ENCODE results near the gene KCNIP4. TPM values are rescaled to one million over a fixed set of nuclear protein-coding genes. Genes with fewer than 3 reads are reported as not detected.

The KCNIP4 gene
- total RNA-seq, 1 donor from 2014 or later = 30.4 TPM

DNA sequence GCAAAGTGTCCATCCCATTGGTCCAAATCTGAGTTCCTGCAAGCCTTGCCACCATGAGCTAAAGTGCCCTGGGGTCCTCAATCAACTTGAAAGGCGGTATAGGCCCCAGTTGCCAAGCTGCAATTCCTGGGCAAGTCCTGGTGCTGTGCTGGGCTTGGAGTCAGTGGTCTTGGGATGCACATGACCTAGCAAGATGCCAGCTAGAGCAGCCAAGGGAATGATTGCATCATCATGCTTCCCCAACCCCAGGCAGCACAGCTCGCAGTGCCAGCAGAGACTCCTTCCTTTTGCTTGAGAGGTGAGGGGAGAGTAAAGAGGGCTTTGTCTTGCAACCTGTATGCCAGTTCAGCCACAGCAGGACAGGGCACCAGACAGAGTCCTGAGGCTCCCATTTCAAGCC, 50.5 kb downstream of the KCNIP4 start:
- Mint-ChIP-seq H3K27me3 (ENCODE audit: unreplicated experiment) (no peaks in the 10 kb centered on the region), H3K4me1 (ENCODE audit: low read depth, unreplicated experiment) (no peaks in the 10 kb centered on the region), H3K27ac (ENCODE audit: unreplicated experiment) (no peak overlapping the region), H3K4me3 (ENCODE audit: unreplicated experiment) (no peak overlapping the region), H3K36me3 (ENCODE audit: unreplicated experiment) (peaks cover 15% of the 10 kb centered on the region), H3K9me3 (ENCODE audit: unreplicated experiment) (peaks cover 3% of the 10 kb centered on the region)
- TF ChIP-seq, protein P1, sequence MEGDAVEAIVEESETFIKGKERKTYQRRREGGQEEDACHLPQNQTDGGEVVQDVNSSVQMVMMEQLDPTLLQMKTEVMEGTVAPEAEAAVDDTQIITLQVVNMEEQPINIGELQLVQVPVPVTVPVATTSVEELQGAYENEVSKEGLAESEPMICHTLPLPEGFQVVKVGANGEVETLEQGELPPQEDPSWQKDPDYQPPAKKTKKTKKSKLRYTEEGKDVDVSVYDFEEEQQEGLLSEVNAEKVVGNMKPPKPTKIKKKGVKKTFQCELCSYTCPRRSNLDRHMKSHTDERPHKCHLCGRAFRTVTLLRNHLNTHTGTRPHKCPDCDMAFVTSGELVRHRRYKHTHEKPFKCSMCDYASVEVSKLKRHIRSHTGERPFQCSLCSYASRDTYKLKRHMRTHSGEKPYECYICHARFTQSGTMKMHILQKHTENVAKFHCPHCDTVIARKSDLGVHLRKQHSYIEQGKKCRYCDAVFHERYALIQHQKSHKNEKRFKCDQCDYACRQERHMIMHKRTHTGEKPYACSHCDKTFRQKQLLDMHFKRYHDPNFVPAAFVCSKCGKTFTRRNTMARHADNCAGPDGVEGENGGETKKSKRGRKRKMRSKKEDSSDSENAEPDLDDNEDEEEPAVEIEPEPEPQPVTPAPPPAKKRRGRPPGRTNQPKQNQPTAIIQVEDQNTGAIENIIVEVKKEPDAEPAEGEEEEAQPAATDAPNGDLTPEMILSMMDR (IDR thresholded peaks at IDR 0.05; ENCODE audit: partially characterized antibody, unreplicated experiment) = no peak
- no peak for DNase-seq

GRCh38 chr4:21896767-21897166, 51.8 kb downstream of the KCNIP4 start:
- TF ChIP-seq, protein P1 (IDR thresholded peaks at IDR 0.05; ENCODE audit: partially characterized antibody, unreplicated experiment) = no peak
- H3K27ac Mint-ChIP-seq (ENCODE audit: unreplicated experiment) = no peak overlapping the region
- H3K4me1 Mint-ChIP-seq (ENCODE audit: low read depth, unreplicated experiment) = no peaks in the 10 kb centered on the region
- no peaks in the 10 kb centered on the region for H3K27me3 Mint-ChIP-seq (ENCODE audit: unreplicated experiment)
- no peak for DNase-seq
- H3K9me3 Mint-ChIP-seq (ENCODE audit: unreplicated experiment) = peaks cover 4% of the 10 kb centered on the region
- H3K4me3 Mint-ChIP-seq (ENCODE audit: unreplicated experiment) = no peak overlapping the region
- H3K36me3 Mint-ChIP-seq (ENCODE audit: unreplicated experiment) = peaks cover 15% of the 10 kb centered on the region

DNA sequence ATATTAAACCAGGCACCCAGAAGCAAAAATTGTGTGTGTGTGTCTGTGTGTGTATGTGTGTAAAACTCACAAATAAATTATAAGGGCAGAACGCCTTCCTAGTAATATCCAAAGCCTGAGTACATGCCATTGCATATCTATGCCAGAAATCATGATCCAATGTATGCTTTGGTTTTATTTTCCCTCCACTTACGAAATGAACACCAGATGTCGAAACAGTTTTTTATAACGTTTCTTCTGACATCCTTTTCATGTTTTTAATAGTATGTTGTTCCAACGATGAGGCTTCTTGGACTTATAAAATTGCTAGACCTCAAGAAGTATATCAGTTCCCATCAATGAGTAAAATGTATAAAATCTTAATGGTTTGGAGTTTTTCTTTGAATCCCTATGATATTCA, 55.4 kb downstream of the KCNIP4 start:
- no peak for DNase-seq
- Mint-ChIP-seq H3K4me3 (ENCODE audit: unreplicated experiment) (no peak overlapping the region), H3K9me3 (ENCODE audit: unreplicated experiment) (peaks cover 2% of the 10 kb centered on the region), H3K36me3 (ENCODE audit: unreplicated experiment) (peaks cover 9% of the 10 kb centered on the region), H3K4me1 (ENCODE audit: low read depth, unreplicated experiment) (peaks cover 9% of the 10 kb centered on the region), H3K27ac (ENCODE audit: unreplicated experiment) (no peak overlapping the region), H3K27me3 (ENCODE audit: unreplicated experiment) (no peaks in the 10 kb centered on the region)
- TF ChIP-seq, protein P1 (IDR thresholded peaks at IDR 0.05; ENCODE audit: partially characterized antibody, unreplicated experiment) = no peak

DNA sequence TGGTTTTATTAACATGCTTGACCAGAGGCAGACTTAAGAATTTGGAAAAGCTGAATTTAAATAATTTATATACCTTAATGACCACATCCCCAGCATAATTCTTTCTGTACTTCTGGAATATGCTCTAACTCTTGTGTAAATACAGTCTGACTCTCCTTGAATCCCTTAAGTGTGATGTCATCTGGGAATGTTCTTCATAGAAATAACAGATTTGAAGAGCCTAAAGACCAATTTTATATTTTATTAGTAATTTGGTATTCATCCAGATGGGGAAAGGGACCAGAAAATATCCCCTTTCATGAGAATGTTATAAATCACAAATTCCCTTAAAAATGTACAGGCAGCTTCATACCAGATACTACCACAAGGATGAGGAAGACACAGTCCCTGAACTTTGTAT, 58.3 kb downstream of the KCNIP4 start:
- DNase-seq = no peak
- Mint-ChIP-seq H3K9me3 (ENCODE audit: unreplicated experiment) (peaks cover 2% of the 10 kb centered on the region), H3K27me3 (ENCODE audit: unreplicated experiment) (no peaks in the 10 kb centered on the region), H3K4me3 (ENCODE audit: unreplicated experiment) (no peak overlapping the region), H3K4me1 (ENCODE audit: low read depth, unreplicated experiment) (peaks cover 9% of the 10 kb centered on the region), H3K27ac (ENCODE audit: unreplicated experiment) (no peak overlapping the region), H3K36me3 (ENCODE audit: unreplicated experiment) (no peaks in the 10 kb centered on the region)
- TF ChIP-seq, protein P1 (IDR thresholded peaks at IDR 0.05; ENCODE audit: partially characterized antibody, unreplicated experiment) = no peak

- Mint-ChIP-seq H3K36me3 (ENCODE audit: unreplicated experiment) (peaks cover 4% of the 10 kb centered on the region), H3K4me1 (ENCODE audit: low read depth, unreplicated experiment) (peaks cover 9% of the 10 kb centered on the region)
- TF ChIP-seq, protein P1 (IDR thresholded peaks at IDR 0.05; ENCODE audit: partially characterized antibody, unreplicated experiment) = no peak
Observed at GRCh38 chr4:21888195-21888976, 60.2 kb downstream of the KCNIP4 start.

More at GRCh38 chr4:21888195-21888976, 60.2 kb downstream of the KCNIP4 start:
- peaks cover 2% of the 10 kb centered on the region for H3K27me3 Mint-ChIP-seq (ENCODE audit: unreplicated experiment)
- no peak overlapping the region for H3K27ac Mint-ChIP-seq (ENCODE audit: unreplicated experiment)
- H3K9me3 Mint-ChIP-seq (ENCODE audit: unreplicated experiment) = peaks cover 2% of the 10 kb centered on the region
- DNase-seq = no peak
- no peak overlapping the region for H3K4me3 Mint-ChIP-seq (ENCODE audit: unreplicated experiment)

Data from glutamatergic neuron (in vitro differentiated cells).